Stomach (tissue), 4 donors: Measurements from ENCODE around the gene DENND4B.
"Not testable (repeated sequence)": the region's sequence is repeated elsewhere in the genome, so short reads cannot be mapped to it uniquely, and the experiment has no call there.

Source experiments
- CTCF ChIP-seq, 7 experiments: fragments of 450-650 bp in 4 of 7; fragments of 200-600 bp in 3 of 7; sonication (generic) in 3 of 7; IDR thresholded peaks; one replicate each; pipeline ENCODE4 v1.5.1; 2016 to 2019; ENCODE audit warnings: antibody characterized with exemption in 7 of 7, control low read depth in 2 of 7, mild to moderate bottlenecking in 1 of 7
- EP300 ChIP-seq: sonication (generic); formaldehyde crosslinking; IDR thresholded peaks from one replicate; pipeline ENCODE4 v1.6.1; 2017; ENCODE audit warnings: antibody characterized with exemption
- POLR2A ChIP-seq, 4 donors: fragments of 450-650 bp; IDR thresholded peaks; one replicate each; pipeline ENCODE4 v1.6.1; 2016; ENCODE audit warnings: antibody characterized with exemption in 4 of 4, control low read depth in 2 of 4, mild to moderate bottlenecking in 1 of 4, moderate library complexity in 1 of 4
- POLR2AphosphoS5 ChIP-seq, 3 donors: sonication (generic); formaldehyde crosslinking; IDR thresholded peaks; one replicate each; pipeline ENCODE4 v1.6.1; 2016; ENCODE audit warnings: antibody characterized with exemption in 3 of 3

GRCh38 chr1:153910560-153910959, 36.0 kb downstream of the DENND4B start:
- TF ChIP-seq CTCF (IDR thresholded peaks at IDR 0.05); POLR2AphosphoS5 (IDR thresholded peaks at IDR 0.05); POLR2A (IDR thresholded peaks at IDR 0.05); EP300: not testable (repeated sequence)
